A549 (cell line): ENCODE results near the gene EXOC1.

ENCODE experiments used
- EHMT2 ChIP-seq: fragments of 200-600 bp; sonication (generic); IDR thresholded peaks from 2 replicates; pipeline ENCODE4 v1.6.1; 2016; ENCODE audit warnings: antibody characterized with exemption, low read depth, mild to moderate bottlenecking, moderate library complexity
- EP300 ChIP-seq, 2 experiments: fragments of >200 bp; sonication (Bioruptor Twin); formaldehyde crosslinking; IDR thresholded peaks; 2 replicates in 1 of 2; 3 replicates in 1 of 2; pipeline ENCODE4 v1.6.1; 2016 to 2017
- MAZ ChIP-seq: fragments of 150-350 bp; IDR thresholded peaks from 2 replicates; pipeline ENCODE4 v1.6.1; 2014; ENCODE audit warnings: antibody characterized with exemption, low read depth, low read length, borderline replicate concordance
- POLR2AphosphoS2 ChIP-seq: conservative IDR thresholded peaks from 2 replicates; pipeline ENCODE4 v1.6.1; 2012; ENCODE audit warnings: low read length, improper control_type of control experiment, inconsistent platforms
- SMC3 ChIP-seq: fragments of >200 bp; sonication (Bioruptor Twin); formaldehyde crosslinking; IDR thresholded peaks from 3 replicates; pipeline ENCODE4 v1.6.1; 2018; ENCODE audit warnings: inconsistent platforms
- TF ChIP-seq, protein P1 (sequence below): IDR thresholded peaks from 2 replicates; pipeline ENCODE4 v1.6.1; 2012; ENCODE audit warnings: low read depth, borderline replicate concordance
- TF ChIP-seq, protein P2 (sequence below): IDR thresholded peaks from 2 replicates; pipeline ENCODE4 v1.6.1; 2012
- TF ChIP-seq, protein P3 (sequence below): fragments of >200 bp; sonication (Bioruptor Twin); formaldehyde crosslinking; IDR thresholded peaks from 3 replicates; pipeline ENCODE4 v1.5.1; 2016

DNA sequence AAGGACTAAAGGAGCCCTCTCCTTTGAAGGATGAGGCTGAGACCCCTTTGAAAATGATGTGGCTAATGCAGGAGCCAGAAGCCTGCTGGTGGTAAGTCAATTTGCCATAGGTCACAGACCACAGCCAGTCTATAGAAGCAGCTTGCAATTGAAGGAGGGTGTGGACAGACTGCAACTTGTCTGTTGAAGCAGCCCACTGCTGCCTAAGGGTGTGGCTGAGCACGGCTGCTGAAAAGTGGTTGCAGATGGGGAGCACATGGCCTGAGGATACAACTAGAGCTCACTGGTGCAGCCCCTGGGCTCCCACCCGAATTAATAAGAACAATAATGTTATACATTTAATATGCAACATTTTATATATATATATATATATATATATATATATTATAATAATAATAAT lies 45.3 kb upstream of the EXOC1 start:
- TF ChIP-seq, protein P1, sequence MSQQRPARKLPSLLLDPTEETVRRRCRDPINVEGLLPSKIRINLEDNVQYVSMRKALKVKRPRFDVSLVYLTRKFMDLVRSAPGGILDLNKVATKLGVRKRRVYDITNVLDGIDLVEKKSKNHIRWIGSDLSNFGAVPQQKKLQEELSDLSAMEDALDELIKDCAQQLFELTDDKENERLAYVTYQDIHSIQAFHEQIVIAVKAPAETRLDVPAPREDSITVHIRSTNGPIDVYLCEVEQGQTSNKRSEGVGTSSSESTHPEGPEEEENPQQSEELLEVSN = no peak
- TF ChIP-seq SMC3 (no peak), EHMT2 (no peak), EP300 (IDR thresholded peaks at IDR 0.05) (no peak), MAZ (no peak), POLR2AphosphoS2 (no peak)
- TF ChIP-seq, protein P2, sequence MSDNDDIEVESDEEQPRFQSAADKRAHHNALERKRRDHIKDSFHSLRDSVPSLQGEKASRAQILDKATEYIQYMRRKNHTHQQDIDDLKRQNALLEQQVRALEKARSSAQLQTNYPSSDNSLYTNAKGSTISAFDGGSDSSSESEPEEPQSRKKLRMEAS = no peak
- TF ChIP-seq, protein P3, sequence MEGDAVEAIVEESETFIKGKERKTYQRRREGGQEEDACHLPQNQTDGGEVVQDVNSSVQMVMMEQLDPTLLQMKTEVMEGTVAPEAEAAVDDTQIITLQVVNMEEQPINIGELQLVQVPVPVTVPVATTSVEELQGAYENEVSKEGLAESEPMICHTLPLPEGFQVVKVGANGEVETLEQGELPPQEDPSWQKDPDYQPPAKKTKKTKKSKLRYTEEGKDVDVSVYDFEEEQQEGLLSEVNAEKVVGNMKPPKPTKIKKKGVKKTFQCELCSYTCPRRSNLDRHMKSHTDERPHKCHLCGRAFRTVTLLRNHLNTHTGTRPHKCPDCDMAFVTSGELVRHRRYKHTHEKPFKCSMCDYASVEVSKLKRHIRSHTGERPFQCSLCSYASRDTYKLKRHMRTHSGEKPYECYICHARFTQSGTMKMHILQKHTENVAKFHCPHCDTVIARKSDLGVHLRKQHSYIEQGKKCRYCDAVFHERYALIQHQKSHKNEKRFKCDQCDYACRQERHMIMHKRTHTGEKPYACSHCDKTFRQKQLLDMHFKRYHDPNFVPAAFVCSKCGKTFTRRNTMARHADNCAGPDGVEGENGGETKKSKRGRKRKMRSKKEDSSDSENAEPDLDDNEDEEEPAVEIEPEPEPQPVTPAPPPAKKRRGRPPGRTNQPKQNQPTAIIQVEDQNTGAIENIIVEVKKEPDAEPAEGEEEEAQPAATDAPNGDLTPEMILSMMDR = no peak
